NCI-H1930 (cell line): Measurements from ENCODE around the gene ARFGEF3.
"Not testable (repeated sequence)": the region's sequence is repeated elsewhere in the genome, so short reads cannot be mapped to it uniquely, and the experiment has no call there.

Experiments used
- DNase-seq, 2 experiments: peaks; one replicate each; lab custom pipeline; 2025; lab: John Stamatoyannopoulos, UW

Gene ARFGEF3

GRCh38 chr6:138271451-138271850 is 109.7 kb downstream of the ARFGEF3 start:
- no peak for DNase-seq

- no peak for DNase-seq
These were observed 111.0 kb downstream of the ARFGEF3 start for GRCh38 chr6:138272533-138273315.

GRCh38 chr6:138275976-138276375 is 114.2 kb downstream of the ARFGEF3 start:
- no peak for DNase-seq

GRCh38 chr6:138277835-138278234 is 116.1 kb downstream of the ARFGEF3 start:
- DNase-seq, result no peak

- DNase-seq, result peak in 1 of 2 experiments; percentile 7
These were observed 116.6 kb downstream of the ARFGEF3 start for GRCh38 chr6:138278326-138278725.

- DNase-seq, result no peak
These were observed 124.1 kb downstream of the ARFGEF3 start for GRCh38 chr6:138285800-138286199.

- DNase-seq, result no peak
These were observed 125.0 kb downstream of the ARFGEF3 start for GRCh38 chr6:138286698-138287097.

- DNase-seq, result peak; percentile 5 to 12
These were observed 125.6 kb downstream of the ARFGEF3 start for GRCh38 chr6:138287144-138287955.

- not testable (repeated sequence) for DNase-seq
These were observed 126.8 kb downstream of the ARFGEF3 start for GRCh38 chr6:138288428-138289085.

- DNase-seq, result peak in 1 of 2 experiments; percentile 3
These were observed 128.0 kb downstream of the ARFGEF3 start for GRCh38 chr6:138289739-138290138.

GRCh38 chr6:138290423-138290962 is 128.8 kb downstream of the ARFGEF3 start:
- DNase-seq, result no peak

GRCh38 chr6:138291036-138291848 is 129.5 kb downstream of the ARFGEF3 start:
- DNase-seq, result no peak

- DNase-seq, result no peak
These were observed 130.1 kb downstream of the ARFGEF3 start for GRCh38 chr6:138291849-138292181.

GRCh38 chr6:138292482-138292881 is 130.7 kb downstream of the ARFGEF3 start:
- DNase-seq, result no peak

- no peak for DNase-seq
These were observed 132.0 kb downstream of the ARFGEF3 start for GRCh38 chr6:138293428-138294395.

- DNase-seq, result no peak
These were observed 134.6 kb downstream of the ARFGEF3 start for GRCh38 chr6:138296381-138296780.

- no peak for DNase-seq
These were observed 135.0 kb downstream of the ARFGEF3 start for GRCh38 chr6:138296786-138297185.

- DNase-seq, result no peak
These were observed 136.1 kb downstream of the ARFGEF3 start for GRCh38 chr6:138297761-138298298.

GRCh38 chr6:138300469-138300868 is 138.7 kb downstream of the ARFGEF3 start:
- no peak for DNase-seq

- DNase-seq, result no peak
These were observed 140.8 kb downstream of the ARFGEF3 start for GRCh38 chr6:138302554-138302953.
